Measurements from ENCODE around the gene CNTNAP2. TPM values are rescaled to one million over a fixed set of nuclear protein-coding genes. Genes with fewer than 3 reads are reported as not detected.

CNTNAP2 gene
- total and polyA plus RNA-seq, 7 experiments from 2014 or later, result 0.02 to 0.48 (median 0.24) TPM; not detected in 2

DNA sequence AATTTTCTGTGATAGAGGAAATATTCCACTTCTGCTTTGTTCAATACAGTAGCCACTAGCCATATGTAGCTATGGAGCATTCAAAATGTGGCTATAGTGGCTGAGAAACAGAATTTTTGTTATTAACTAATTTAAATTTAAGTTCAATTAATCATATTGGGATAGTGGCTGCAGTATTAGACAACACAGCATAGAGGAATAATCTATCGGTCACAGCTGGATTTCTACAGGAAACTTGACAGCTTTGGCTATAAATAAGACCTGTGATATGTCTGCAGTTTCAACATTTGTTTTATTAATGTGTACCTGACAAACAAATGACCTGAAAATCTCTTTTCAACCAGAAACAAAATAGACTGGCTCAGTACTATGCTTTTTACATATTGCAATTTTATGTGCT lies 953.2 kb downstream of the CNTNAP2 start:
- no peak for ATAC-seq
- Mint-ChIP-seq H3K4me1 (no peaks in the 10 kb centered on the region), H3K4me3 (no peak overlapping the region), H3K9me3 (peaks cover 0 to 39% (median 15%) of the 10 kb centered on the region in 11 donors), H3K27ac (no peak overlapping the region), H3K36me3 (peaks cover 0 to 3% (median 0%) of the 10 kb centered on the region in 5 donors), H3K27me3 (no peaks in the 10 kb centered on the region)
- Histone ChIP-seq H3K4me3 (ENCODE audit: low read length) (no peak overlapping the region), H3K27me3 (ENCODE audit: control insufficient read depth in 2 of 2, insufficient read depth in 2 of 2, low read length in 2 of 2) (no peaks in the 10 kb centered on the region), H3K9me3 (ENCODE audit: control insufficient read depth in 2 of 3, low read length in 3 of 3) (no peaks in the 10 kb centered on the region), H3K4me1 (ENCODE audit: control insufficient read depth in 2 of 2, insufficient read depth in 2 of 2, low read length in 2 of 2) (no peaks in the 10 kb centered on the region), H3K27ac (ENCODE audit: low read depth, low read length) (no peak overlapping the region), H3K36me3 (ENCODE audit: control insufficient read depth in 2 of 3, insufficient read depth in 3 of 3, low read length in 3 of 3) (no peaks in the 10 kb centered on the region)
- ChIA-PET CTCF (no interaction called here), POLR2A (no interaction called here)
- intact Hi-C loops (cut with micrococcal nuclease), result no loop called here
- no peak for DNase-seq

DNA sequence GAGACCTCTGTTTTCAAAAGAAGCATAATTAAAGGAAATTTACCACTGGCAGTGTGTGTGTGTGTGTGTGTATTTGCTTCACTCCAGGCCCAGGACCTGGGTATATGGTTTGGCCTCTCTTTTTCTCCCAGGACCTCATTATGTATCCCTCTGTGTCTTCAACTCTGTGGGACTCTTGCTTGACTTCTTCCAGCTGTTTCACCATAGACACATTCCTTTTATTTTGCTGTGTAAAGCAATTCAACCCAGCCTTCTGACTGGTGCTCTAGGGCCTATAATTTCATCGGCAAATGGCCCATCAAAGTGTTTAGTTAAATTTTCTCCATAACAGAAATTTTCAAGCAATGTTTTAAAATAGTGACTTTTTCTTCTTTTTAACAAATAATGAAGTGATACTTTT lies 954.3 kb downstream of the CNTNAP2 start:
- Histone ChIP-seq H3K4me1 (ENCODE audit: control insufficient read depth in 2 of 2, insufficient read depth in 2 of 2, low read length in 2 of 2) (no peaks in the 10 kb centered on the region), H3K27me3 (ENCODE audit: control insufficient read depth in 2 of 2, insufficient read depth in 2 of 2, low read length in 2 of 2) (no peaks in the 10 kb centered on the region), H3K9me3 (ENCODE audit: control insufficient read depth in 2 of 3, low read length in 3 of 3) (no peaks in the 10 kb centered on the region), H3K36me3 (ENCODE audit: control insufficient read depth in 2 of 3, insufficient read depth in 3 of 3, low read length in 3 of 3) (no peaks in the 10 kb centered on the region), H3K27ac (ENCODE audit: low read depth, low read length) (no peak overlapping the region), H3K4me3 (ENCODE audit: low read length) (no peak overlapping the region)
- Mint-ChIP-seq H3K27me3 (no peaks in the 10 kb centered on the region), H3K4me3 (no peak overlapping the region), H3K36me3 (peaks cover 0 to 3% (median 0%) of the 10 kb centered on the region in 5 donors), H3K4me1 (no peaks in the 10 kb centered on the region), H3K27ac (no peak overlapping the region), H3K9me3 (peaks cover 0 to 39% (median 15%) of the 10 kb centered on the region in 11 donors)
- ChIA-PET CTCF (no interaction called here), POLR2A (no interaction called here)
- ATAC-seq (no peak), DNase-seq (no peak)
- intact Hi-C loops (cut with micrococcal nuclease), result no loop called here

DNA sequence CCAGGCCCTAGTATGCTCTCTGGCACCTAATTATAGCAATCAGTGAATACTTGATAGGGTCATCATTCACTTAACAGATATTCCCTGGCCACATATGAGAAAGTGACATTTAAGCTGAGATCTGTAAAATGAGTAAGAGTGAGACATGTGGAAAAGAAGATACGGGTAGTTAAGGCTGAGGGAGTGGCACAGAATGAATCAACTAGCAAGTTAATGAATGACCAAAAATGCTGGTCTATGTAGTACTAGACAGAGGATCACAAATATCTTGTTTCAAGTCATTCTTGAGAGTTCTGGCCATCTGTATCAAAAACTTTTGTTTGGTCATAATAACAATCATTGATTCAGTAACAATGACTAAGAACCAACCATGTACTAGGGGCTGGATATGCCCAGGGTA lies 954.9 kb downstream of the CNTNAP2 start:
- no peak overlapping the region for H3K27ac ChIP-seq (ENCODE audit: low read depth, low read length)
- ChIA-PET CTCF (no interaction called here), POLR2A (no interaction called here)
- no peaks in the 10 kb centered on the region for H3K9me3 ChIP-seq (ENCODE audit: control insufficient read depth in 2 of 3, low read length in 3 of 3)
- H3K9me3 Mint-ChIP-seq, result peaks cover 0 to 39% (median 15%) of the 10 kb centered on the region in 11 donors
- H3K4me3 ChIP-seq (ENCODE audit: low read length), result no peak overlapping the region
- no peak for ATAC-seq
- H3K4me1 ChIP-seq (ENCODE audit: control insufficient read depth in 2 of 2, insufficient read depth in 2 of 2, low read length in 2 of 2), result no peaks in the 10 kb centered on the region
- H3K4me1 Mint-ChIP-seq, result no peaks in the 10 kb centered on the region
- no peak overlapping the region for H3K27ac Mint-ChIP-seq
- DNase-seq, result no peak
- H3K27me3 ChIP-seq (ENCODE audit: control insufficient read depth in 2 of 2, insufficient read depth in 2 of 2, low read length in 2 of 2), result no peaks in the 10 kb centered on the region
- peaks cover 0 to 3% (median 0%) of the 10 kb centered on the region in 5 donors for H3K36me3 Mint-ChIP-seq
- H3K36me3 ChIP-seq (ENCODE audit: control insufficient read depth in 2 of 3, insufficient read depth in 3 of 3, low read length in 3 of 3), result no peaks in the 10 kb centered on the region
- H3K27me3 Mint-ChIP-seq, result no peaks in the 10 kb centered on the region
- H3K4me3 Mint-ChIP-seq, result no peak overlapping the region
- intact Hi-C loops (cut with micrococcal nuclease), result no loop called here

GRCh38 chr7:147078312-147078711 lies 961.7 kb downstream of the CNTNAP2 start:
- Mint-ChIP-seq H3K36me3 (peaks cover 0 to 4% (median 0%) of the 10 kb centered on the region in 5 donors), H3K27ac (no peak overlapping the region), H3K27me3 (no peaks in the 10 kb centered on the region), H3K4me3 (no peak overlapping the region), H3K9me3 (peaks cover 0 to 20% (median 6%) of the 10 kb centered on the region in 11 donors), H3K4me1 (no peaks in the 10 kb centered on the region)
- Histone ChIP-seq H3K36me3 (ENCODE audit: control insufficient read depth in 2 of 3, insufficient read depth in 3 of 3, low read length in 3 of 3) (no peaks in the 10 kb centered on the region), H3K27me3 (ENCODE audit: control insufficient read depth in 2 of 2, insufficient read depth in 2 of 2, low read length in 2 of 2) (no peaks in the 10 kb centered on the region), H3K27ac (ENCODE audit: low read depth, low read length) (no peak overlapping the region), H3K4me3 (ENCODE audit: low read length) (no peak overlapping the region), H3K9me3 (ENCODE audit: control insufficient read depth in 2 of 3, low read length in 3 of 3) (no peaks in the 10 kb centered on the region), H3K4me1 (ENCODE audit: control insufficient read depth in 2 of 2, insufficient read depth in 2 of 2, low read length in 2 of 2) (no peaks in the 10 kb centered on the region)
- CTCF ChIA-PET, result no interaction called here
- DNase-seq (no peak), ATAC-seq (no peak)
- intact Hi-C loops (cut with micrococcal nuclease), result no loop called here
- POLR2A ChIA-PET, result no interaction called here

GRCh38 chr7:147079083-147079482 lies 962.5 kb downstream of the CNTNAP2 start:
- intact Hi-C loops (cut with micrococcal nuclease), result no loop called here

GRCh38 chr7:147079921-147080420 lies 963.4 kb downstream of the CNTNAP2 start:
- H3K4me1 Mint-ChIP-seq, result no peaks in the 10 kb centered on the region
- H3K4me1 ChIP-seq (ENCODE audit: control insufficient read depth in 2 of 2, insufficient read depth in 2 of 2, low read length in 2 of 2), result no peaks in the 10 kb centered on the region
- no peak overlapping the region for H3K4me3 ChIP-seq (ENCODE audit: low read length)
- H3K27ac ChIP-seq (ENCODE audit: low read depth, low read length), result no peak overlapping the region
- intact Hi-C loops (cut with micrococcal nuclease), result no loop called here
- ChIA-PET POLR2A (no interaction called here), CTCF (no interaction called here)
- H3K9me3 Mint-ChIP-seq, result peaks cover 0 to 9% (median 3%) of the 10 kb centered on the region in 11 donors
- no peak overlapping the region for H3K27ac Mint-ChIP-seq
- H3K9me3 ChIP-seq (ENCODE audit: control insufficient read depth in 2 of 3, low read length in 3 of 3), result no peaks in the 10 kb centered on the region
- peaks cover 0 to 4% (median 0%) of the 10 kb centered on the region in 5 donors for H3K36me3 Mint-ChIP-seq
- H3K27me3 Mint-ChIP-seq, result no peaks in the 10 kb centered on the region
- no peaks in the 10 kb centered on the region for H3K36me3 ChIP-seq (ENCODE audit: control insufficient read depth in 2 of 3, insufficient read depth in 3 of 3, low read length in 3 of 3)
- ATAC-seq (no peak), DNase-seq (no peak)
- H3K4me3 Mint-ChIP-seq, result no peak overlapping the region
- no peaks in the 10 kb centered on the region for H3K27me3 ChIP-seq (ENCODE audit: control insufficient read depth in 2 of 2, insufficient read depth in 2 of 2, low read length in 2 of 2)

More at GRCh38 chr7:147079083-147079482, 962.5 kb downstream of the CNTNAP2 start:
- no peaks in the 10 kb centered on the region for H3K4me1 ChIP-seq (ENCODE audit: control insufficient read depth in 2 of 2, insufficient read depth in 2 of 2, low read length in 2 of 2)
- H3K27ac ChIP-seq (ENCODE audit: low read depth, low read length), result no peak overlapping the region
- H3K36me3 ChIP-seq (ENCODE audit: control insufficient read depth in 2 of 3, insufficient read depth in 3 of 3, low read length in 3 of 3), result no peaks in the 10 kb centered on the region
- H3K9me3 ChIP-seq (ENCODE audit: control insufficient read depth in 2 of 3, low read length in 3 of 3), result no peaks in the 10 kb centered on the region
- no peaks in the 10 kb centered on the region for H3K27me3 ChIP-seq (ENCODE audit: control insufficient read depth in 2 of 2, insufficient read depth in 2 of 2, low read length in 2 of 2)
- DNase-seq (no peak), ATAC-seq (no peak)
- Mint-ChIP-seq H3K9me3 (peaks cover 0 to 12% (median 3%) of the 10 kb centered on the region in 11 donors), H3K27me3 (no peaks in the 10 kb centered on the region), H3K27ac (no peak overlapping the region), H3K4me3 (no peak overlapping the region), H3K36me3 (peaks cover 0 to 4% (median 0%) of the 10 kb centered on the region in 5 donors), H3K4me1 (no peaks in the 10 kb centered on the region)
- ChIA-PET POLR2A (no interaction called here), CTCF (no interaction called here)
- H3K4me3 ChIP-seq (ENCODE audit: low read length), result no peak overlapping the region

DNA sequence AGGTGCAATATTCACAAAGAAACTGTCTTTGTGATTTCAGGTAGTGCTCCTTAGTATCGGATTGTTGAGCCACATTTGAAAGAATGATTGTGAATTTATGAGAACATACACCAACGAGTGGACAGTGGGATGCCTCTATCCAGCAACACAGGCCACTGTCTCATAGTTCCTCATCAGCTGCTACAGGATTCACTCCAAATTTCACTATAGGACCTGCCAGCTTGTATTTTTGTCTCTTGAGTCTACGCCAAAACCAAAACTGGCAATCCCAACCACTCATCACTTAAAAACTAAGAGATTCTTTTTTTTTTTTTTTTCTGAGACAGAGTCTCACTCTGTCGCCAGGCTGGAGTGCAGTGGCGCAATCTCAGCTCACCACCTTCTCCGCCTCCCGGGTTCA lies 964.5 kb downstream of the CNTNAP2 start:
- Mint-ChIP-seq H3K4me1 (no peaks in the 10 kb centered on the region), H3K27me3 (no peaks in the 10 kb centered on the region), H3K27ac (no peak overlapping the region), H3K4me3 (no peak overlapping the region), H3K9me3 (peaks cover 0 to 17% (median 3%) of the 10 kb centered on the region in 11 donors), H3K36me3 (peaks cover 0 to 4% (median 0%) of the 10 kb centered on the region in 5 donors)
- ChIA-PET POLR2A (no interaction called here), CTCF (no interaction called here)
- Histone ChIP-seq H3K27me3 (ENCODE audit: control insufficient read depth in 2 of 2, insufficient read depth in 2 of 2, low read length in 2 of 2) (no peaks in the 10 kb centered on the region), H3K4me3 (ENCODE audit: low read length) (no peak overlapping the region), H3K36me3 (ENCODE audit: control insufficient read depth in 2 of 3, insufficient read depth in 3 of 3, low read length in 3 of 3) (no peaks in the 10 kb centered on the region), H3K27ac (ENCODE audit: low read depth, low read length) (no peak overlapping the region), H3K9me3 (ENCODE audit: control insufficient read depth in 2 of 3, low read length in 3 of 3) (no peaks in the 10 kb centered on the region), H3K4me1 (ENCODE audit: control insufficient read depth in 2 of 2, insufficient read depth in 2 of 2, low read length in 2 of 2) (no peaks in the 10 kb centered on the region)
- intact Hi-C loops (cut with micrococcal nuclease), result no loop called here
- ATAC-seq (no peak), DNase-seq (no peak)
